A549 (cell line): ENCODE measurements around the gene TIAL1.

Source experiments
- BHLHE40 ChIP-seq: IDR thresholded peaks from 2 replicates; pipeline ENCODE4 v1.6.1; 2012; ENCODE audit warnings: low read depth, low read length, inconsistent platforms
- CBX8 ChIP-seq: fragments of 200-600 bp; sonication (generic); IDR thresholded peaks from 2 replicates; pipeline ENCODE4 v1.6.1; 2016
- CTCF ChIP-seq: fragments of >200 bp; sonication (Bioruptor Twin); formaldehyde crosslinking; IDR thresholded peaks from 3 replicates; pipeline ENCODE4 v1.5.1; 2016
- EHMT2 ChIP-seq: fragments of 200-600 bp; sonication (generic); IDR thresholded peaks from 2 replicates; pipeline ENCODE4 v1.6.1; 2016; ENCODE audit warnings: antibody characterized with exemption, low read depth, mild to moderate bottlenecking, moderate library complexity
- EP300 ChIP-seq, 2 experiments: fragments of >200 bp; sonication (Bioruptor Twin); formaldehyde crosslinking; IDR thresholded peaks; 2 replicates in 1 of 2; 3 replicates in 1 of 2; pipeline ENCODE4 v1.6.1; 2016 to 2017
- ESRRA ChIP-seq: fragments of 150-350 bp; IDR thresholded peaks from 2 replicates; pipeline ENCODE4 v1.6.1; 2014; ENCODE audit warnings: mild to moderate bottlenecking, low read length, borderline replicate concordance
- JUNB ChIP-seq: fragments of >200 bp; sonication (Bioruptor Twin); formaldehyde crosslinking; IDR thresholded peaks from 2 replicates; pipeline ENCODE4 v1.6.1; 2016
- MAX ChIP-seq: IDR thresholded peaks from 2 replicates; pipeline ENCODE4 v1.6.1; 2012
- PBX3 ChIP-seq: IDR thresholded peaks from 2 replicates; pipeline ENCODE4 v1.6.1; 2012
- POLR2A ChIP-seq: IDR thresholded peaks from 2 replicates; pipeline ENCODE4 v1.6.1; 2012; ENCODE audit warnings: mild to moderate bottlenecking, low read length
- RAD21 ChIP-seq, 2 experiments: fragments of >200 bp in 1 of 2; sonication (Bioruptor Twin) in 1 of 2; formaldehyde crosslinking in 1 of 2; IDR thresholded peaks in 1 of 2; conservative IDR thresholded peaks in 1 of 2; 2 replicates in 1 of 2; 3 replicates in 1 of 2; pipeline ENCODE4 v1.6.1; 2012 to 2018; ENCODE audit warnings: inconsistent platforms in 1 of 2
- RFX5 ChIP-seq: fragments of 450-650 bp; IDR thresholded peaks from 2 replicates; pipeline ENCODE4 v1.7.1; 2014; ENCODE audit warnings: antibody characterized with exemption, mild to moderate bottlenecking, moderate library complexity
- ZFP36 ChIP-seq: fragments of 450-650 bp; IDR thresholded peaks from 2 replicates; pipeline ENCODE4 v1.6.1; 2014; ENCODE audit warnings: borderline replicate concordance; ENCODE audit not compliant: partially characterized antibody

GRCh38 chr10:119602241-119603095 is 5.7 kb upstream of the TIAL1 start:
- TF ChIP-seq CTCF (peak; percentile 37; the same call in 1 of the 3 replicates), POLR2A (no peak), CBX8 (no peak), EP300 (IDR thresholded peaks at IDR 0.05) (no peak), PBX3 (no peak), JUNB (no peak), ESRRA (no peak), BHLHE40 (no peak), RAD21 (conservative IDR thresholded peaks at IDR 0.05 in 1 of 2, IDR thresholded peaks at IDR 0.05 in 1 of 2) (peak in 1 of 2 experiments; percentile 32; a peak in 1 of 5 replicates), EHMT2 (no peak), ZFP36 (no peak), MAX (no peak), RFX5 (no peak)
